Measurements from ENCODE around the gene FABP3.

The FABP3 gene

DNA sequence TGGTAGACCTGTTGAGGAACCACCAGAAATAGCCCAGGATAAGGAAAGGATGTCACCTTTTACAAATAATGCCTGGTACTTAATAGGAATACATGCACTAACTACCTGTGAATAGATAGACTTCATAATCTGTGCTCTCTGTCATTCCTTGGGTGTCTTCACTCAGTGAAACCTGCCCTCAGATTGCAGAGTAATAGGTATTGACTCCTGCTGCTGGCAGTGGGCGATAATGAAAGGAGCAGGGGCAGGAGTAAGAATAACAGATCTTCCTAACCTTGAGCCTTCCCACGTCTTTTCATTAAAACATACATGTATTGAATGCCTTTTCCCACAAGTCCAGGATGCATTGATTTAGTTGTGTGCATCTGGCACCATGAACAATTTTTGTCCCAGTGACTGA, 16.4 kb downstream of the FABP3 start:
- DNase-seq (ENCODE audit: extremely low spot score) = no peak
- ChIA-PET POLR2A (no interaction called here), CTCF (no interaction called here)
- TF ChIP-seq, protein P1, sequence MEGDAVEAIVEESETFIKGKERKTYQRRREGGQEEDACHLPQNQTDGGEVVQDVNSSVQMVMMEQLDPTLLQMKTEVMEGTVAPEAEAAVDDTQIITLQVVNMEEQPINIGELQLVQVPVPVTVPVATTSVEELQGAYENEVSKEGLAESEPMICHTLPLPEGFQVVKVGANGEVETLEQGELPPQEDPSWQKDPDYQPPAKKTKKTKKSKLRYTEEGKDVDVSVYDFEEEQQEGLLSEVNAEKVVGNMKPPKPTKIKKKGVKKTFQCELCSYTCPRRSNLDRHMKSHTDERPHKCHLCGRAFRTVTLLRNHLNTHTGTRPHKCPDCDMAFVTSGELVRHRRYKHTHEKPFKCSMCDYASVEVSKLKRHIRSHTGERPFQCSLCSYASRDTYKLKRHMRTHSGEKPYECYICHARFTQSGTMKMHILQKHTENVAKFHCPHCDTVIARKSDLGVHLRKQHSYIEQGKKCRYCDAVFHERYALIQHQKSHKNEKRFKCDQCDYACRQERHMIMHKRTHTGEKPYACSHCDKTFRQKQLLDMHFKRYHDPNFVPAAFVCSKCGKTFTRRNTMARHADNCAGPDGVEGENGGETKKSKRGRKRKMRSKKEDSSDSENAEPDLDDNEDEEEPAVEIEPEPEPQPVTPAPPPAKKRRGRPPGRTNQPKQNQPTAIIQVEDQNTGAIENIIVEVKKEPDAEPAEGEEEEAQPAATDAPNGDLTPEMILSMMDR (IDR thresholded peaks at IDR 0.05; ENCODE audit: control extremely low read depth, extremely low read depth, low read depth, missing control alignments) = no peak

DNA sequence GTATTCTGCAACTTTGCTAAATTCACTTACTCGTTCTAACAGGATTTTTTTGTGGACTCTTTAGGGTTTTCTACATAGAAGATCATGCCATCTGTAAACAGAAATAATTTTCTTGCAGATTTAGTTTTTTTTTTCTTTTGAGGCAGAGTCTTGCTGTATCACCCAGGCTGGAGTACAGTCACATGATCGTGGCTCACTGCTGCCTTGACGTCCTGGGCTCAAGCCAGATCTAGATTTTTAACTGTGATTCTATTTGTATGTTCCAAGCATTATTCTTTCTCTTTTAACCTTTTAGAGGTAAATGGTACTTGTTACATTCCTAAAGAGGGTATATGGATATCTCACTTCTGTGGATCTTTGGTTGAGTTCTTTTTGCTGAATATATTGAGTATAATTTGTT, 18.6 kb downstream of the FABP3 start:
- CTCF ChIA-PET = interaction anchor here (1.0 kb wide), 1 partner anchor 40 kb away, joined by 3 read pairs; no protein-coding TSS in a partner anchor
- TF ChIP-seq, protein P1 (IDR thresholded peaks at IDR 0.05; ENCODE audit: control extremely low read depth, extremely low read depth, low read depth, missing control alignments) = no peak

DNA sequence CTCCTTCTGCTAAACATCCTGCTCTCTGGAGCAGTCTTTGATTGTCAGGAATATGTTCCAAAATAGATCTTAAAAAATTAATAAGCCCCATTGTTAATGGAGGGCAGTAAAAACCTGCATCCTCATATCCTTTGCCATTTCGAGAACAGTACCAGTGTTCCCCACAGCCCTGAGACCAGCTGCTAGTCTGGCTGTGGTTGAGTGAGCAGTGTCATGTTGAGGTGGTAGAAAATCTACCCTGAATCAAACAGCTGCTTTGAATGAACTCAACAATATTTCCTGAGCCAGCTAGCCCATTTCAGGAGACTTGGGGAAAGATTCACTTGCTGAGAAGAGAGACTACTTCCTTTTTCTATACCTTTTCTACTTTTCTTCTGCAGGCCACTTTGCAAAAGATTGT, 24.4 kb downstream of the FABP3 start:
- CTCF ChIA-PET = interaction anchor here (1.2 to 3.3 kb wide), 4 partner anchors 9 to 566 kb away, joined by 3 to 12 read pairs (median 5); no protein-coding TSS in a partner anchor

More for the DNA sequence above, 18.6 kb downstream of the FABP3 start:
- no peak for DNase-seq (ENCODE audit: extremely low spot score)
- POLR2A ChIA-PET = no interaction called here

DNA sequence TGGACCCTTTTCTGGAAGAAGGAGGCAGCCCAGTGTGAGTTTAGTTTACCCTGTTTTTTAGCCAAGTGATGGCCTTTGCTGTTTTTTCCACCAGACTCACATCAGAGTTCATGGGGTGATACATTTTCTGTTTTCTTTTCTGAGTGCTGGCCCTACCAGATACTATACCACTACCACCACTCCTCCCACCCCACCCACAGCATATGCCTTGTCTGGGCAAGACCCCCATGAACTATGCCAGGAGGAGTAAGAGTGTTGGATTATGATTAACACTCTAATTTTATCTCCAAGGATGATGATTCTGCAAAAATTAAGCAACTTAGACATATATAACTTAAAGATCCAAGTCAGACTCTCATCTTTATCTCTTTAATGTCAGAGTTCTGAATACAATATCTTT, 26.1 kb downstream of the FABP3 start:
- ChIA-PET POLR2A (no interaction called here), CTCF (interaction anchor here (0.9 to 1.5 kb wide), 2 partner anchors 21 to 564 kb away, joined by 4 read pairs; no protein-coding TSS in a partner anchor)
- TF ChIP-seq, protein P1 (IDR thresholded peaks at IDR 0.05; ENCODE audit: control extremely low read depth, extremely low read depth, low read depth, missing control alignments) = no peak
- no peak for DNase-seq (ENCODE audit: extremely low spot score)

More for the DNA sequence above, 24.4 kb downstream of the FABP3 start:
- no peak for DNase-seq (ENCODE audit: extremely low spot score)
- TF ChIP-seq, protein P1 (IDR thresholded peaks at IDR 0.05; ENCODE audit: control extremely low read depth, extremely low read depth, low read depth, missing control alignments) = no peak
- POLR2A ChIA-PET = no interaction called here

DNA sequence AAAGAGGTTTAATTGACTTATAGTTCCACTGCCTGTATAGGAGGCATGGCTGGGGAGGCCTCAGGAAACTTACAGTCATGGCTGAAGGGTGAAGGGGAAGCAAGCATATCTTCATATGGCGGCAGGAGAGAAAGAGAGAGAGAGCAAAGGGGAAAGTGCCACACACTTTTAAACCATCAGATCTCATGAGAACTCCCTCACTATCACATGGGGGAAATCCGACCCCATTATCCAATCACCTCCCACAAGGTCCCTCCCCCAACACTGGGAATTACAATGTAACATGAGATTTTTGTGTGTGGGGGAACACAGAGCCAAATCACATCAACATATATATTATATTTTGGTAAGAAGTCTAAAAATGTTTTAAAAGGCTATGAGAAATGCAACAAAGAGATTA, 27.2 kb downstream of the FABP3 start:
- TF ChIP-seq, protein P1 (IDR thresholded peaks at IDR 0.05; ENCODE audit: control extremely low read depth, extremely low read depth, low read depth, missing control alignments) = no peak
- DNase-seq (ENCODE audit: extremely low spot score) = no peak
- POLR2A ChIA-PET = no interaction called here
- CTCF ChIA-PET = no interaction called here

DNA sequence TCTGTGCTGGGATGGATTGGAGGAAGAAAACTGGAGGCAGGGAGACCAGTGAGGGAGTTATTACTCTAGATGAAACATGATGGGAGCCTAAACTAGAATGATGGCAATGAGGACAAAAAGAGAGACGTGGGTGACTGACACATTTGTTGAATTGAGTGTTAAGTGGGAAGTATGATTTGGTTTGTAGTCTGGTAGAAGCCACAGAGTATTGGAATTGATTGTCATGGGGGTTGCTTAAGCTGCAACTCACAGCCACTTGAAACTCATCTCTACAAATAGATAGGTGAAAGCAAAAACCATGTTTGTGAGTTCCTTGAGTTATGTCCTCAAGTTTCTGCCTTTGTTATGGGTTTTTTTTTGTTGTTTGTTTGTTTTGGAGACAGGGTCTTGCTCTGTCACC, 28.4 kb downstream of the FABP3 start:
- no peak for DNase-seq (ENCODE audit: extremely low spot score)
- ChIA-PET CTCF (no interaction called here), POLR2A (no interaction called here)
- TF ChIP-seq, protein P1 (IDR thresholded peaks at IDR 0.05; ENCODE audit: control extremely low read depth, extremely low read depth, low read depth, missing control alignments) = no peak
